HG03045 (cell line): ENCODE measurements around the gene INTS3.
"Not testable (repeated sequence)": the region's sequence is repeated elsewhere in the genome, so short reads cannot be mapped to it uniquely, and the experiment has no call there.

Experiments
- ATAC-seq: cut with Tn5 transposase; IDR thresholded peaks from one replicate; pipeline ENCODE4 v1.9.1; 2021; ENCODE audit warnings: mild to moderate bottlenecking, moderate library complexity; ENCODE audit not compliant: unreplicated experiment

Gene INTS3

GRCh38 chr1:153698923-153699714 is 28.7 kb upstream of the INTS3 start:
- ATAC-seq, result no peak

- no peak for ATAC-seq
Observed at GRCh38 chr1:153699768-153700167, 28.1 kb upstream of the INTS3 start.

GRCh38 chr1:153705484-153705883 is 22.4 kb upstream of the INTS3 start:
- ATAC-seq, result no peak

- no peak for ATAC-seq
Observed at GRCh38 chr1:153711026-153711425, 16.8 kb upstream of the INTS3 start.

GRCh38 chr1:153716211-153716610 is 11.6 kb upstream of the INTS3 start:
- not testable (repeated sequence) for ATAC-seq

GRCh38 chr1:153717330-153717729 is 10.5 kb upstream of the INTS3 start:
- ATAC-seq, result no peak

- ATAC-seq, result no peak
Observed at GRCh38 chr1:153723687-153724086, 4.2 kb upstream of the INTS3 start.

- not testable (repeated sequence) for ATAC-seq
Observed at GRCh38 chr1:153724634-153725033, 3.2 kb upstream of the INTS3 start.

GRCh38 chr1:153728305-153729066 is 636 bp downstream of the INTS3 start:
- no peak for ATAC-seq

GRCh38 chr1:153730468-153730988 is 2.7 kb downstream of the INTS3 start:
- ATAC-seq, result no peak

GRCh38 chr1:153733970-153734369 is 6.1 kb downstream of the INTS3 start:
- ATAC-seq, result no peak

- peak; percentile 31 for ATAC-seq
Observed at GRCh38 chr1:153734396-153735089, 6.7 kb downstream of the INTS3 start.

- no peak for ATAC-seq
Observed at GRCh38 chr1:153735090-153735420, 7.2 kb downstream of the INTS3 start.

GRCh38 chr1:153741986-153742385 is 14.1 kb downstream of the INTS3 start:
- ATAC-seq, result no peak

GRCh38 chr1:153742411-153743142 is 14.7 kb downstream of the INTS3 start:
- peak; percentile 50 for ATAC-seq

GRCh38 chr1:153745417-153745816 is 17.6 kb downstream of the INTS3 start:
- ATAC-seq, result no peak

GRCh38 chr1:153746174-153746573 is 18.3 kb downstream of the INTS3 start:
- ATAC-seq, result no peak

GRCh38 chr1:153748903-153749302 is 21.1 kb downstream of the INTS3 start:
- ATAC-seq, result no peak

- peak; percentile 82 for ATAC-seq
Observed at GRCh38 chr1:153749408-153750005, 21.7 kb downstream of the INTS3 start.
